ENCODE data around the gene CD69.

- TF ChIP-seq CTCF (IDR thresholded peaks at IDR 0.05) (no peak), EZH2 (IDR thresholded peaks at IDR 0.05) (no peak), EZH2phosphoT487 (IDR thresholded peaks at IDR 0.05) (no peak)
Observed at GRCh38 chr12:9736936-9737705, 23.6 kb downstream of the CD69 start.

All from neural progenitor cell (in vitro differentiated cells).